ENCODE results near the gene SLC6A13. TPM values are rescaled to one million over a fixed set of nuclear protein-coding genes. Genes with fewer than 3 reads are reported as not detected.

Gene SLC6A13
- total RNA-seq, 1 donor from 2014 or later: 2.6 TPM

GRCh38 chr12:197347-197746 lies 65.3 kb downstream of the SLC6A13 start:
- Histone ChIP-seq H3K4me1 (ENCODE audit: control insufficient read depth in 3 of 3, insufficient read depth in 3 of 3, low read length in 3 of 3) (peaks cover 21 to 27% (median 22%) of the 10 kb centered on the region in 3 donors), H3K27ac (ENCODE audit: low read depth, low read length) (no peak overlapping the region), H3K9me3 (ENCODE audit: control insufficient read depth in 3 of 3, low read length in 3 of 3) (no peaks in the 10 kb centered on the region), H3K9ac (ENCODE audit: low read depth in 1 of 3, low read length in 3 of 3) (no peak overlapping the region), H3K4me3 (ENCODE audit: low read length in 3 of 3) (no peak overlapping the region), H3K36me3 (ENCODE audit: control insufficient read depth in 3 of 3, insufficient read depth in 3 of 3, low read length in 3 of 3) (no peaks in the 10 kb centered on the region), H3K27me3 (ENCODE audit: control insufficient read depth in 3 of 3, insufficient read depth in 3 of 3, low read length in 3 of 3) (peaks cover under 1 to 32% (median 10%) of the 10 kb centered on the region in 3 donors)

- Histone ChIP-seq H3K36me3 (ENCODE audit: control insufficient read depth in 3 of 3, insufficient read depth in 3 of 3, low read length in 3 of 3) (no peaks in the 10 kb centered on the region), H3K9ac (ENCODE audit: low read depth in 1 of 3, low read length in 3 of 3) (no peak overlapping the region), H3K4me1 (ENCODE audit: control insufficient read depth in 3 of 3, insufficient read depth in 3 of 3, low read length in 3 of 3) (peaks cover 12 to 18% (median 13%) of the 10 kb centered on the region in 3 donors), H3K27me3 (ENCODE audit: control insufficient read depth in 3 of 3, insufficient read depth in 3 of 3, low read length in 3 of 3) (peaks cover 2 to 32% (median 10%) of the 10 kb centered on the region in 3 donors), H3K27ac (ENCODE audit: low read depth, low read length) (no peak overlapping the region), H3K4me3 (ENCODE audit: low read length in 3 of 3) (no peak overlapping the region), H3K9me3 (ENCODE audit: control insufficient read depth in 3 of 3, low read length in 3 of 3) (no peaks in the 10 kb centered on the region)
Observed at GRCh38 chr12:196436-196835, 66.2 kb downstream of the SLC6A13 start.

- Histone ChIP-seq H3K27me3 (ENCODE audit: control insufficient read depth in 3 of 3, insufficient read depth in 3 of 3, low read length in 3 of 3) (peaks cover 5 to 35% (median 13%) of the 10 kb centered on the region in 3 donors), H3K4me1 (ENCODE audit: control insufficient read depth in 3 of 3, insufficient read depth in 3 of 3, low read length in 3 of 3) (peaks cover 7 to 13% (median 8%) of the 10 kb centered on the region in 3 donors), H3K27ac (ENCODE audit: low read depth, low read length) (no peak overlapping the region), H3K36me3 (ENCODE audit: control insufficient read depth in 3 of 3, insufficient read depth in 3 of 3, low read length in 3 of 3) (no peaks in the 10 kb centered on the region), H3K9me3 (ENCODE audit: control insufficient read depth in 3 of 3, low read length in 3 of 3) (no peaks in the 10 kb centered on the region), H3K4me3 (ENCODE audit: low read length in 3 of 3) (no peak overlapping the region), H3K9ac (ENCODE audit: low read depth in 1 of 3, low read length in 3 of 3) (no peak overlapping the region)
Observed at GRCh38 chr12:195951-196350, 66.7 kb downstream of the SLC6A13 start.

- no peak overlapping the region for H3K9ac ChIP-seq (ENCODE audit: low read depth in 1 of 3, low read length in 3 of 3)
- no peaks in the 10 kb centered on the region for H3K9me3 ChIP-seq (ENCODE audit: control insufficient read depth in 3 of 3, low read length in 3 of 3)
- no peaks in the 10 kb centered on the region for H3K36me3 ChIP-seq (ENCODE audit: control insufficient read depth in 3 of 3, insufficient read depth in 3 of 3, low read length in 3 of 3)
- H3K27ac ChIP-seq (ENCODE audit: low read depth, low read length): no peak overlapping the region
- H3K4me3 ChIP-seq (ENCODE audit: low read length in 3 of 3): no peak overlapping the region
- H3K4me1 ChIP-seq (ENCODE audit: control insufficient read depth in 3 of 3, insufficient read depth in 3 of 3, low read length in 3 of 3): peaks cover 0 to 8% (median 2%) of the 10 kb centered on the region in 3 donors
- peaks cover 12 to 43% (median 14%) of the 10 kb centered on the region in 3 donors for H3K27me3 ChIP-seq (ENCODE audit: control insufficient read depth in 3 of 3, insufficient read depth in 3 of 3, low read length in 3 of 3)
Observed at GRCh38 chr12:195156-195555, 67.5 kb downstream of the SLC6A13 start.

GRCh38 chr12:194276-194675 lies 68.4 kb downstream of the SLC6A13 start:
- Histone ChIP-seq H3K27me3 (ENCODE audit: control insufficient read depth in 3 of 3, insufficient read depth in 3 of 3, low read length in 3 of 3) (peaks cover 14 to 43% (median 19%) of the 10 kb centered on the region in 3 donors), H3K36me3 (ENCODE audit: control insufficient read depth in 3 of 3, insufficient read depth in 3 of 3, low read length in 3 of 3) (no peaks in the 10 kb centered on the region), H3K9me3 (ENCODE audit: control insufficient read depth in 3 of 3, low read length in 3 of 3) (no peaks in the 10 kb centered on the region), H3K4me3 (ENCODE audit: low read length in 3 of 3) (no peak overlapping the region), H3K9ac (ENCODE audit: low read depth in 1 of 3, low read length in 3 of 3) (no peak overlapping the region), H3K27ac (ENCODE audit: low read depth, low read length) (no peak overlapping the region), H3K4me1 (ENCODE audit: control insufficient read depth in 3 of 3, insufficient read depth in 3 of 3, low read length in 3 of 3) (peaks cover 2 to 7% (median 5%) of the 10 kb centered on the region in 3 donors)

- H3K36me3 ChIP-seq (ENCODE audit: control insufficient read depth in 3 of 3, insufficient read depth in 3 of 3, low read length in 3 of 3): no peaks in the 10 kb centered on the region
- no peaks in the 10 kb centered on the region for H3K9me3 ChIP-seq (ENCODE audit: control insufficient read depth in 3 of 3, low read length in 3 of 3)
- peaks cover 14 to 45% (median 19%) of the 10 kb centered on the region in 3 donors for H3K27me3 ChIP-seq (ENCODE audit: control insufficient read depth in 3 of 3, insufficient read depth in 3 of 3, low read length in 3 of 3)
- no peak overlapping the region for H3K4me3 ChIP-seq (ENCODE audit: low read length in 3 of 3)
- peaks cover 3 to 10% (median 8%) of the 10 kb centered on the region in 3 donors for H3K4me1 ChIP-seq (ENCODE audit: control insufficient read depth in 3 of 3, insufficient read depth in 3 of 3, low read length in 3 of 3)
- no peak overlapping the region for H3K27ac ChIP-seq (ENCODE audit: low read depth, low read length)
- H3K9ac ChIP-seq (ENCODE audit: low read depth in 1 of 3, low read length in 3 of 3): no peak overlapping the region
Observed at GRCh38 chr12:193261-193660, 69.4 kb downstream of the SLC6A13 start.

GRCh38 chr12:191541-191940 lies 71.1 kb downstream of the SLC6A13 start:
- Histone ChIP-seq H3K27ac (ENCODE audit: low read depth, low read length) (no peak overlapping the region), H3K36me3 (ENCODE audit: control insufficient read depth in 3 of 3, insufficient read depth in 3 of 3, low read length in 3 of 3) (no peaks in the 10 kb centered on the region), H3K9ac (ENCODE audit: low read depth in 1 of 3, low read length in 3 of 3) (no peak overlapping the region), H3K4me3 (ENCODE audit: low read length in 3 of 3) (no peak overlapping the region), H3K4me1 (ENCODE audit: control insufficient read depth in 3 of 3, insufficient read depth in 3 of 3, low read length in 3 of 3) (peaks cover 3 to 10% (median 8%) of the 10 kb centered on the region in 3 donors), H3K9me3 (ENCODE audit: control insufficient read depth in 3 of 3, low read length in 3 of 3) (no peaks in the 10 kb centered on the region), H3K27me3 (ENCODE audit: control insufficient read depth in 3 of 3, insufficient read depth in 3 of 3, low read length in 3 of 3) (peaks cover 14 to 45% (median 19%) of the 10 kb centered on the region in 3 donors)

GRCh38 chr12:190881-191280 lies 71.8 kb downstream of the SLC6A13 start:
- Histone ChIP-seq H3K4me1 (ENCODE audit: control insufficient read depth in 3 of 3, insufficient read depth in 3 of 3, low read length in 3 of 3) (peaks cover 3 to 14% (median 10%) of the 10 kb centered on the region in 3 donors), H3K27ac (ENCODE audit: low read depth, low read length) (no peak overlapping the region), H3K9me3 (ENCODE audit: control insufficient read depth in 3 of 3, low read length in 3 of 3) (no peaks in the 10 kb centered on the region), H3K4me3 (ENCODE audit: low read length in 3 of 3) (no peak overlapping the region), H3K27me3 (ENCODE audit: control insufficient read depth in 3 of 3, insufficient read depth in 3 of 3, low read length in 3 of 3) (peaks cover 14 to 42% (median 19%) of the 10 kb centered on the region in 3 donors), H3K36me3 (ENCODE audit: control insufficient read depth in 3 of 3, insufficient read depth in 3 of 3, low read length in 3 of 3) (no peaks in the 10 kb centered on the region), H3K9ac (ENCODE audit: low read depth in 1 of 3, low read length in 3 of 3) (no peak overlapping the region)

GRCh38 chr12:189622-189962 lies 73.0 kb downstream of the SLC6A13 start:
- H3K4me3 ChIP-seq (ENCODE audit: low read length in 3 of 3): peak overlapping the region in 2 of 3 donors; percentile 7 to 45
- H3K9ac ChIP-seq (ENCODE audit: low read depth in 1 of 3, low read length in 3 of 3): peak overlapping the region in 2 of 3 donors; percentile 14 to 79
- H3K9me3 ChIP-seq (ENCODE audit: control insufficient read depth in 3 of 3, low read length in 3 of 3): no peaks in the 10 kb centered on the region
- H3K27ac ChIP-seq (ENCODE audit: low read depth, low read length): no peak overlapping the region
- peaks cover 3 to 23% (median 20%) of the 10 kb centered on the region in 3 donors for H3K4me1 ChIP-seq (ENCODE audit: control insufficient read depth in 3 of 3, insufficient read depth in 3 of 3, low read length in 3 of 3)
- peaks cover 10 to 30% (median 19%) of the 10 kb centered on the region in 3 donors for H3K27me3 ChIP-seq (ENCODE audit: control insufficient read depth in 3 of 3, insufficient read depth in 3 of 3, low read length in 3 of 3)
- H3K36me3 ChIP-seq (ENCODE audit: control insufficient read depth in 3 of 3, insufficient read depth in 3 of 3, low read length in 3 of 3): no peaks in the 10 kb centered on the region

- H3K9ac ChIP-seq (ENCODE audit: low read depth in 1 of 3, low read length in 3 of 3): peak overlapping the region; percentile 14 to 79 (median 33)
- H3K27me3 ChIP-seq (ENCODE audit: control insufficient read depth in 3 of 3, insufficient read depth in 3 of 3, low read length in 3 of 3): peaks cover 5 to 24% (median 19%) of the 10 kb centered on the region in 3 donors
- H3K4me1 ChIP-seq (ENCODE audit: control insufficient read depth in 3 of 3, insufficient read depth in 3 of 3, low read length in 3 of 3): peaks cover 3 to 23% (median 20%) of the 10 kb centered on the region in 3 donors
- no peaks in the 10 kb centered on the region for H3K36me3 ChIP-seq (ENCODE audit: control insufficient read depth in 3 of 3, insufficient read depth in 3 of 3, low read length in 3 of 3)
- H3K9me3 ChIP-seq (ENCODE audit: control insufficient read depth in 3 of 3, low read length in 3 of 3): no peaks in the 10 kb centered on the region
- H3K4me3 ChIP-seq (ENCODE audit: low read length in 3 of 3): peak overlapping the region; percentile 45 to 73 (median 67)
- no peak overlapping the region for H3K27ac ChIP-seq (ENCODE audit: low read depth, low read length)
Observed at GRCh38 chr12:188910-189621, 73.6 kb downstream of the SLC6A13 start.

All from skeletal muscle tissue (tissue), 4 donors.